ENCODE data around the gene RPL13. TPM values are rescaled to one million over a fixed set of nuclear protein-coding genes. Genes with fewer than 3 reads are reported as not detected.

RPL13 gene
- total RNA-seq, 2 donors from 2014 or later: 1,855 to 2,011 TPM

GRCh38 chr16:89598199-89598598 lies 37.7 kb downstream of the RPL13 start:
- no peaks in the 10 kb centered on the region for H3K27me3 ChIP-seq
- no peaks in the 10 kb centered on the region for H3K36me3 ChIP-seq
- intact Hi-C loops (cut with DNase I): no loop called here
- H3K9me3 ChIP-seq: no peaks in the 10 kb centered on the region
- H3K4me1 ChIP-seq: no peaks in the 10 kb centered on the region
- TF ChIP-seq CTCF (IDR thresholded peaks at IDR 0.05): no peak
- no peak for DNase-seq
- H3K4me3 ChIP-seq: no peak overlapping the region
- no peak overlapping the region for H3K9ac ChIP-seq (ENCODE audit: low read depth in 2 of 2, low read length in 2 of 2)
- no peak overlapping the region for H3K27ac ChIP-seq

GRCh38 chr16:89599451-89599858 lies 39.0 kb downstream of the RPL13 start:
- DNase-seq: peak; percentile 53
- no peaks in the 10 kb centered on the region for H3K36me3 ChIP-seq
- peak; percentile 24 for TF ChIP-seq CTCF (IDR thresholded peaks at IDR 0.05)
- H3K9ac ChIP-seq (ENCODE audit: low read depth in 2 of 2, low read length in 2 of 2): no peak overlapping the region
- H3K4me3 ChIP-seq: no peak overlapping the region
- no peaks in the 10 kb centered on the region for H3K9me3 ChIP-seq
- no peaks in the 10 kb centered on the region for H3K27me3 ChIP-seq
- no peaks in the 10 kb centered on the region for H3K4me1 ChIP-seq
- H3K27ac ChIP-seq: no peak overlapping the region
- intact Hi-C loops (cut with DNase I): no loop called here

- no peak for DNase-seq
- Histone ChIP-seq H3K4me1 (no peaks in the 10 kb centered on the region), H3K27me3 (peaks cover 1% of the 10 kb centered on the region), H3K9ac (ENCODE audit: low read depth in 2 of 2, low read length in 2 of 2) (no peak overlapping the region), H3K36me3 (no peaks in the 10 kb centered on the region), H3K4me3 (no peak overlapping the region), H3K27ac (no peak overlapping the region), H3K9me3 (no peaks in the 10 kb centered on the region)
- intact Hi-C loops (cut with DNase I): no loop called here
- no peak for TF ChIP-seq CTCF (IDR thresholded peaks at IDR 0.05)
Measured at GRCh38 chr16:89599902-89600301, 39.4 kb downstream of the RPL13 start.

GRCh38 chr16:89600427-89600826 lies 39.9 kb downstream of the RPL13 start:
- H3K36me3 ChIP-seq: no peaks in the 10 kb centered on the region
- no peaks in the 10 kb centered on the region for H3K9me3 ChIP-seq
- TF ChIP-seq CTCF (IDR thresholded peaks at IDR 0.05): no peak
- no peaks in the 10 kb centered on the region for H3K4me1 ChIP-seq
- no peak overlapping the region for H3K27ac ChIP-seq
- H3K27me3 ChIP-seq: peaks cover 6% of the 10 kb centered on the region
- intact Hi-C loops (cut with DNase I): no loop called here
- DNase-seq: no peak
- no peak overlapping the region for H3K9ac ChIP-seq (ENCODE audit: low read depth in 2 of 2, low read length in 2 of 2)
- H3K4me3 ChIP-seq: no peak overlapping the region

GRCh38 chr16:89600956-89601355 lies 40.5 kb downstream of the RPL13 start:
- Histone ChIP-seq H3K27me3 (peaks cover 9% of the 10 kb centered on the region), H3K36me3 (no peaks in the 10 kb centered on the region), H3K9ac (ENCODE audit: low read depth in 2 of 2, low read length in 2 of 2) (no peak overlapping the region), H3K9me3 (no peaks in the 10 kb centered on the region), H3K27ac (no peak overlapping the region), H3K4me1 (no peaks in the 10 kb centered on the region), H3K4me3 (no peak overlapping the region)
- no peak for DNase-seq
- TF ChIP-seq CTCF (IDR thresholded peaks at IDR 0.05): no peak
- intact Hi-C loops (cut with DNase I): no loop called here

- H3K4me3 ChIP-seq: no peak overlapping the region
- no peak for DNase-seq
- H3K27ac ChIP-seq: no peak overlapping the region
Measured at GRCh38 chr16:89601906-89602272, 41.4 kb downstream of the RPL13 start.

More at GRCh38 chr16:89601906-89602272, 41.4 kb downstream of the RPL13 start:
- Histone ChIP-seq H3K36me3 (no peaks in the 10 kb centered on the region), H3K9me3 (no peaks in the 10 kb centered on the region), H3K9ac (ENCODE audit: low read depth in 2 of 2, low read length in 2 of 2) (no peak overlapping the region), H3K4me1 (no peaks in the 10 kb centered on the region), H3K27me3 (peaks cover 9% of the 10 kb centered on the region)
- no peak for TF ChIP-seq CTCF (IDR thresholded peaks at IDR 0.05)
- intact Hi-C loops (cut with DNase I): no loop called here

Measured in colonic mucosa (tissue), 4 donors.